ENCODE measurements around the gene DPH2. TPM values are rescaled to one million over a fixed set of nuclear protein-coding genes. Genes with fewer than 3 reads are reported as not detected.

DPH2 gene
- polyA plus RNA-seq, 3 donors: 13.0 to 23.6 (median 14.1) TPM

GRCh38 chr1:43931711-43932660 is 37.8 kb upstream of the DPH2 start:
- peaks cover 0 to 6% (median 3%) of the 10 kb centered on the region in 7 donors for H3K9me3 Mint-ChIP-seq
- no peak for DNase-seq
- H3K4me1 Mint-ChIP-seq: peaks cover 40% of the 10 kb centered on the region
- H3K4me3 ChIP-seq (replicated peaks in 1 of 3; ENCODE audit: low read depth in 2 of 3, low read length in 3 of 3): no peak overlapping the region
- TF ChIP-seq CTCF (IDR thresholded peaks at IDR 0.05): no peak
- no peaks in the 10 kb centered on the region for H4K20me1 ChIP-seq (ENCODE audit: insufficient read depth, low read length)
- H2AFZ ChIP-seq (ENCODE audit: insufficient read depth, low read depth, low read length, poor library complexity, severe bottlenecking): no peak overlapping the region
- 92% methylated on average over 6 of the region's 13 CpGs for WGBS (ENCODE audit: insufficient coverage)
- peaks cover 0 to 3% of the 10 kb centered on the region in 2 donors for H3K9me3 ChIP-seq (replicated peaks in 1 of 2; ENCODE audit: control insufficient read depth in 1 of 2, insufficient read depth in 1 of 2, low read length in 2 of 2)
- H3K4me2 ChIP-seq (replicated peaks; ENCODE audit: extremely low read depth, low read length, poor library complexity, severe bottlenecking): no peak overlapping the region
- H3K36me3 Mint-ChIP-seq: peaks cover 9% of the 10 kb centered on the region in 2 donors
- H3K4me3 Mint-ChIP-seq: no peak overlapping the region
- H3K27me3 ChIP-seq (ENCODE audit: control insufficient read depth in 2 of 2, insufficient read depth in 2 of 2, low read length in 2 of 2): peaks cover 0 to 7% of the 10 kb centered on the region in 2 donors
- peaks cover 8 to 23% (median 11%) of the 10 kb centered on the region in 3 donors for H3K27me3 Mint-ChIP-seq (ENCODE audit: low read depth in 3 of 3)
- peaks cover 35 to 39% of the 10 kb centered on the region in 2 donors for H3K4me1 ChIP-seq (ENCODE audit: control insufficient read depth in 1 of 2, insufficient read depth in 2 of 2, low read length in 2 of 2)
- no peaks in the 10 kb centered on the region for H3K36me3 ChIP-seq (replicated peaks in 1 of 2; ENCODE audit: control insufficient read depth in 1 of 2, insufficient read depth in 2 of 2, low read length in 2 of 2)
- H3K79me2 ChIP-seq (ENCODE audit: insufficient read depth, low read length): peaks cover 13% of the 10 kb centered on the region
- intact Hi-C loops (cut with micrococcal nuclease): loop anchor here in 1 of 2 donors (10.0 kb wide), 1 partner anchor 397 kb away; the partner anchor contains the start of gene PTPRF
- peak overlapping the region in 1 of 7 donors; percentile 2 for H3K27ac Mint-ChIP-seq
- H3K27ac ChIP-seq (ENCODE audit: low read depth in 1 of 2, low read length in 2 of 2): no peak overlapping the region
- no peak overlapping the region for H3K9ac ChIP-seq (ENCODE audit: insufficient read depth, low read length, poor library complexity, severe bottlenecking)

DNA sequence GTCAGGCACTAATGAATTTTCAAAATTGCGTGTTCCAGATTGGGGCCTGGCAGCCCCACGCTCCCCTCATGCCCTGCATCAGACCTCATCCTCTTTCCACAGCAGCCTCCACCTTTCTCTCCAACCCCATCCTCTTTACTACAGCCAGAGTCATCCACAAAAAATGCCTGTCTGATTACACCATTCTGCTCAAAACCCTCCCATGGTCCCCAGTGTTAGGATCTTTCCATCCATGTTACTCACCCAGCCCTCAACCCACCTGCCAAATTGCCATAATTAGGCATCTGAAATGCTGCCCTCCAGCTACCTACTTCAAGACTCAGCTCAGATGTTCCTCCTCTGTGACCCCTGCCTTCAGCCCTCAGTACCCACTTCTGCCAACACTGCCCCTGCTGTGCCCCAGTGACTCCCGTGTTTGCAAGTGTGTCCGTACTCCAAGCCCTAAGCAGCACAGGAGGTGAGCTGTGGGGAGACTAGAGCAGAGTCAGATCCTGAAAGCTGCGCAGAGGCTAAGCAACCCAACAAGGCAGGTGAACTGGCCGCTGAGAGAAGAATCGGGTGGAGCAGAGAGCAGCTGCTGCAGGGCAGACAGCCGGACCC is 36.9 kb upstream of the DPH2 start:
- peak overlapping the region; percentile 6 to 73 (median 32) for H3K4me3 ChIP-seq (replicated peaks in 1 of 3; ENCODE audit: low read depth in 2 of 3, low read length in 3 of 3)
- TF ChIP-seq CTCF (IDR thresholded peaks at IDR 0.05): no peak
- DNase-seq: no peak
- H3K27me3 Mint-ChIP-seq (ENCODE audit: low read depth in 3 of 3): peaks cover 5 to 25% (median 11%) of the 10 kb centered on the region in 3 donors
- H3K79me2 ChIP-seq (ENCODE audit: insufficient read depth, low read length): peaks cover 13% of the 10 kb centered on the region
- H3K9me3 Mint-ChIP-seq: peaks cover 0 to 6% (median 3%) of the 10 kb centered on the region in 7 donors
- H4K20me1 ChIP-seq (ENCODE audit: insufficient read depth, low read length): no peaks in the 10 kb centered on the region
- no peak overlapping the region for H3K27ac ChIP-seq (ENCODE audit: low read depth in 1 of 2, low read length in 2 of 2)
- H3K4me3 Mint-ChIP-seq: peak overlapping the region; percentile 64 to 84
- H3K36me3 ChIP-seq (replicated peaks in 1 of 2; ENCODE audit: control insufficient read depth in 1 of 2, insufficient read depth in 2 of 2, low read length in 2 of 2): no peaks in the 10 kb centered on the region
- peak overlapping the region; percentile 88 for H2AFZ ChIP-seq (ENCODE audit: insufficient read depth, low read depth, low read length, poor library complexity, severe bottlenecking)
- H3K27ac Mint-ChIP-seq: peak overlapping the region in 2 of 7 donors; percentile 2 to 63
- H3K9ac ChIP-seq (ENCODE audit: insufficient read depth, low read length, poor library complexity, severe bottlenecking): peak overlapping the region; percentile 60
- peak overlapping the region; percentile 93 for H3K4me2 ChIP-seq (replicated peaks; ENCODE audit: extremely low read depth, low read length, poor library complexity, severe bottlenecking)
- peaks cover 42% of the 10 kb centered on the region for H3K4me1 Mint-ChIP-seq
- peaks cover 7 to 9% of the 10 kb centered on the region in 2 donors for H3K36me3 Mint-ChIP-seq
- peaks cover 0 to 7% of the 10 kb centered on the region in 2 donors for H3K27me3 ChIP-seq (ENCODE audit: control insufficient read depth in 2 of 2, insufficient read depth in 2 of 2, low read length in 2 of 2)
- H3K4me1 ChIP-seq (ENCODE audit: control insufficient read depth in 1 of 2, insufficient read depth in 2 of 2, low read length in 2 of 2): peaks cover 35 to 39% of the 10 kb centered on the region in 2 donors
- intact Hi-C loops (cut with micrococcal nuclease): loop anchor here in 1 of 2 donors (10.0 kb wide), 1 partner anchor 398 kb away; the partner anchor contains the start of gene PTPRF
- 28% methylated on average over 7 of the region's 8 CpGs for WGBS (ENCODE audit: insufficient coverage)
- peaks cover 0 to 3% of the 10 kb centered on the region in 2 donors for H3K9me3 ChIP-seq (replicated peaks in 1 of 2; ENCODE audit: control insufficient read depth in 1 of 2, insufficient read depth in 1 of 2, low read length in 2 of 2)
